ENCODE data around the gene RCVRN.

Gene RCVRN

DNA sequence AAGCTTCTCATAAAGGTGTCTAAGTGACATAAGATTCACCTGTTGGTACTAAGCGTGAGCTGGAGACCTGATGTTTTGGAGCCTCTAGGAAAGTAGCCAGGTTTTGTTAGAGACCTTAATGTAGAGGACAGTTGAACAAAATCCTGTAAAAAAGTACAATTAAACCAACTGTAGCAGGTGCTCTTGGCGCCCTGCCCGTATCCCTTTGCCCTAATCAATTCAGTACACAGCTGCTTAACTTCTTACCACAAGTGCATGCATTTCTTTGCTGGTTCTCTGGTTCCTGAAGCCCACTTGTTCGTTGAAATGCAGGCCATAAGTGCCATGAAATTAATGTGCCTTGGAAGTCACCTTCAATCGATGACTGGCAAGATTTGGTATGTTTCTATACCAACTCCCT is 54.9 kb downstream of the RCVRN start:
- no peak overlapping the region for H3K4me3 ChIP-seq (ENCODE audit: low read depth, low read length)
- no peak for DNase-seq (ENCODE audit: low read depth)
- TF ChIP-seq CTCF (IDR thresholded peaks at IDR 0.05; ENCODE audit: insufficient read depth, low read depth, low read length, missing control alignments) = no peak
